Esophagus muscularis mucosa (tissue), 4 donors: ENCODE results near the gene TULP3. TPM values are rescaled to one million over a fixed set of nuclear protein-coding genes. Genes with fewer than 3 reads are reported as not detected.

Experiments
- DNase-seq: peaks from one replicate; pipeline ENCODE4 v3.0.0-alpha.2; 2017; ENCODE audit errors: extremely low spot score
- H3K27ac ChIP-seq, 4 donors: fragments of 200-600 bp; sonication (generic); replicated peaks in 1 of 4; 1 replicate in 3 of 4; 2 replicates in 1 of 4; pipeline ENCODE4 v1.5.1; 2016 to 2019; ENCODE audit warnings: mild to moderate bottlenecking in 1 of 4
- H3K27me3 ChIP-seq, 4 donors: fragments of 200-600 bp; sonication (generic); one replicate each; pipeline versions ENCODE4 v1.5.1 to v1.6.0; 2016 to 2019
- H3K36me3 ChIP-seq, 4 donors: fragments of 200-600 bp; sonication (generic); one replicate each; pipeline ENCODE4 v1.5.1; 2016 to 2019
- H3K4me1 ChIP-seq, 4 donors: fragments of 200-600 bp; sonication (generic); one replicate each; pipeline ENCODE4 v1.5.1; 2016 to 2019
- H3K4me3 ChIP-seq, 4 donors: fragments of 200-600 bp; sonication (generic); 1 replicate in 2 of 4; 2 replicates in 2 of 4; pipeline ENCODE4 v1.5.1; 2016 to 2019; ENCODE audit warnings: mild to moderate bottlenecking in 4 of 4, moderate library complexity in 1 of 4
- H3K9me3 ChIP-seq, 4 donors: fragments of 200-600 bp; sonication (generic); 1 replicate in 3 of 4; 2 replicates in 1 of 4; pipeline ENCODE4 v1.5.1; 2016 to 2019
- EP300 ChIP-seq: sonication (generic); formaldehyde crosslinking; IDR thresholded peaks from one replicate; pipeline ENCODE4 v1.6.1; 2017; ENCODE audit warnings: antibody characterized with exemption
- POLR2A ChIP-seq: fragments of 450-650 bp; IDR thresholded peaks from one replicate; pipeline ENCODE4 v1.6.1; 2017; ENCODE audit warnings: antibody characterized with exemption, moderate library complexity, mild to moderate bottlenecking, low read depth
- POLR2AphosphoS5 ChIP-seq, 2 donors: sonication (generic); formaldehyde crosslinking; IDR thresholded peaks; one replicate each; pipeline ENCODE4 v1.6.1; 2017; ENCODE audit warnings: antibody characterized with exemption in 2 of 2
- WGBS: methylation state at CpG from one replicate; pipeline ENCODE4 v1.1.5; 2018; 5-methylcytosine and 5-hydroxymethylcytosine counted together
- intact Hi-C: fragments of 100-400 bp; cut with DNase I; formaldehyde crosslinking; loops from one replicate; pipeline ENCODE4 v1.15.1; 2023
- total RNA-seq, 4 donors: library from RNA; depleted of rRNA; stranded (reverse); fragments of >200 nt; gene quantifications; one replicate each; pipeline versions ENCODE4 v1.1.0 to v1.2.1, GENCODE V29; 2016
- TF ChIP-seq, protein P1 (sequence below), 3 experiments: fragments of 200-600 bp in 2 of 3; fragments of 450-650 bp in 1 of 3; sonication (generic) in 2 of 3; IDR thresholded peaks; one replicate each; pipeline ENCODE4 v1.5.1; 2017 to 2019; ENCODE audit warnings: antibody characterized with exemption in 3 of 3, mild to moderate bottlenecking in 2 of 3, moderate library complexity in 1 of 3

TULP3 gene
- total RNA-seq, 4 donors from 2014 or later, result 19.1 to 35.7 (median 27.4) TPM

DNA sequence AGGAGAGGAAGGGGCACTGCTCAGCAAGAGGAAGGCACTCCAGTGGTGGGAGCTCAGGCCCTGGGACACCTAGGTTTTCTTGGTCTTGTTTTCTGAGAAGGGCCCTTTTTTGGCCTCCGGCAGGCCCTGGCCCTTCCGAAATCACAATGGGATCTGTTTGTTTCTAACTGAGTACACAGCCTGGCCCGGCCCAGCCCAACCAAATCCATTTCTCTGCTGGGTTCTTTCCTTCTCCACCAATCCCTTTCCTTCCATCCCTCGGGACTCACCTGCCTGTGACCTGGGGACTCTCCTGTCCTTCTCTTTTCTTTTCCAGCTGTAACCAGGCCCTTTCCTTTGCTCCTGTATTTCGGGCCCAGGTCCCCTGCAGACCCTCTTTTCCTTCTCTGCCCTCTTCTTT is 87.1 kb downstream of the TULP3 start:
- no peak for TF ChIP-seq POLR2AphosphoS5 (IDR thresholded peaks at IDR 0.05)
- TF ChIP-seq, protein P1, sequence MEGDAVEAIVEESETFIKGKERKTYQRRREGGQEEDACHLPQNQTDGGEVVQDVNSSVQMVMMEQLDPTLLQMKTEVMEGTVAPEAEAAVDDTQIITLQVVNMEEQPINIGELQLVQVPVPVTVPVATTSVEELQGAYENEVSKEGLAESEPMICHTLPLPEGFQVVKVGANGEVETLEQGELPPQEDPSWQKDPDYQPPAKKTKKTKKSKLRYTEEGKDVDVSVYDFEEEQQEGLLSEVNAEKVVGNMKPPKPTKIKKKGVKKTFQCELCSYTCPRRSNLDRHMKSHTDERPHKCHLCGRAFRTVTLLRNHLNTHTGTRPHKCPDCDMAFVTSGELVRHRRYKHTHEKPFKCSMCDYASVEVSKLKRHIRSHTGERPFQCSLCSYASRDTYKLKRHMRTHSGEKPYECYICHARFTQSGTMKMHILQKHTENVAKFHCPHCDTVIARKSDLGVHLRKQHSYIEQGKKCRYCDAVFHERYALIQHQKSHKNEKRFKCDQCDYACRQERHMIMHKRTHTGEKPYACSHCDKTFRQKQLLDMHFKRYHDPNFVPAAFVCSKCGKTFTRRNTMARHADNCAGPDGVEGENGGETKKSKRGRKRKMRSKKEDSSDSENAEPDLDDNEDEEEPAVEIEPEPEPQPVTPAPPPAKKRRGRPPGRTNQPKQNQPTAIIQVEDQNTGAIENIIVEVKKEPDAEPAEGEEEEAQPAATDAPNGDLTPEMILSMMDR (IDR thresholded peaks at IDR 0.05), result no peak
- 90% methylated on average over 5 of the region's 5 CpGs for WGBS
- H3K4me3 ChIP-seq, result no peak overlapping the region
- peaks cover 3 to 8% (median 6%) of the 10 kb centered on the region in 4 donors for H3K4me1 ChIP-seq
- no peaks in the 10 kb centered on the region for H3K27me3 ChIP-seq
- intact Hi-C loops, result no loop called here
- H3K9me3 ChIP-seq, result no peaks in the 10 kb centered on the region
- no peak for DNase-seq
- H3K27ac ChIP-seq, result no peak overlapping the region
- H3K36me3 ChIP-seq, result peaks cover 0 to 16% (median 7%) of the 10 kb centered on the region in 4 donors

DNA sequence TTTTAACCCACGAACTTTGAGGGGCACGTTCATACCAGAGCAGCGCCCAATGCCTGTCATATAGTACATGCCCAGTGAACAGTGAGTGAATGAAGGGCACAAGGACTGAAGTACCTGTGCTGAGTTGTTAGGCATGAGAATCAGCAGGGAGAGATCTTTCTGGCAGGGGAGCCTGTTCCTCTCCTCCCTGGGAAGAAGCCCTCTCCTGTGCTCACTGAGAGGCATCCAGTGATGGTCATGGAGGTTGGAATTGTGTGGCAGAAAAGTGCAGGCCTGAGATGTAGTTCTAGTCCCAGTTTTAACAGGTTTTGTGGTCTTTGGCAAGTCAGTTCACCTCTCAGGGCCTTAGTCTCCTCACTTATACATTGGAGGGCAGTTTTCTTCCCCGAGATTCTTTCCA is 89.1 kb downstream of the TULP3 start:
- no peak for TF ChIP-seq EP300
- TF ChIP-seq POLR2AphosphoS5 (IDR thresholded peaks at IDR 0.05), result no peak
- TF ChIP-seq, protein P1 (IDR thresholded peaks at IDR 0.05), result no peak
- TF ChIP-seq POLR2A, result no peak
- WGBS, result 95% methylated on average over 4 of the region's 4 CpGs
- Histone ChIP-seq H3K9me3 (no peaks in the 10 kb centered on the region), H3K4me1 (peaks cover 0 to 8% (median under 1%) of the 10 kb centered on the region in 4 donors), H3K27me3 (no peaks in the 10 kb centered on the region), H3K4me3 (no peak overlapping the region), H3K36me3 (peaks cover 0 to 16% (median 7%) of the 10 kb centered on the region in 4 donors), H3K27ac (no peak overlapping the region)
- no peak for DNase-seq
- intact Hi-C loops, result no loop called here

DNA sequence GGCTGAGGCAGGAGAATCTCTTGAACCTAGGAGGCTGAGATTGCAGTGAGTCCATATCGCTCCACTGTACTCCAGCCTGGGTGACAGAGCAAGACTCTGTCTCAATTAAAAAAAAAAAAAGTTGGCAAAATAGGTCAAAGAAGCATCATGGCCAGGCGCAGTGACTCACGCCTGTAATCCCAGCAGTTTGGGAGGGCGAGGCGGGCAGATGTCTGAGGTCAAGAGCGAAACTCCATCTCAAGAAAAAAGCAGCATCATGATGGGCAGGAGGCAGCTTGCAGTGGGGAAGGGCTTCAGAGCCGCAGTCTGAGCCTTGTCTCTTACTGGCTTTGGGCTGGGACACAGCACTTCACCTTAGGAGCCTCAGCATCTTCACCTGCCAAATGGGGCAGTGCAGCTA is 89.9 kb downstream of the TULP3 start:
- Histone ChIP-seq H3K4me3 (no peak overlapping the region), H3K4me1 (peaks cover 0 to 8% (median 0%) of the 10 kb centered on the region in 4 donors), H3K27me3 (no peaks in the 10 kb centered on the region), H3K36me3 (peaks cover 0 to 16% (median 7%) of the 10 kb centered on the region in 4 donors), H3K27ac (no peak overlapping the region), H3K9me3 (no peaks in the 10 kb centered on the region)
- 82% methylated on average over 7 of the region's 7 CpGs for WGBS
- no peak for TF ChIP-seq POLR2AphosphoS5 (IDR thresholded peaks at IDR 0.05)
- no peak for TF ChIP-seq POLR2A
- no peak for TF ChIP-seq EP300
- TF ChIP-seq, protein P1 (IDR thresholded peaks at IDR 0.05), result no peak
- intact Hi-C loops, result no loop called here
- no peak for DNase-seq

DNA sequence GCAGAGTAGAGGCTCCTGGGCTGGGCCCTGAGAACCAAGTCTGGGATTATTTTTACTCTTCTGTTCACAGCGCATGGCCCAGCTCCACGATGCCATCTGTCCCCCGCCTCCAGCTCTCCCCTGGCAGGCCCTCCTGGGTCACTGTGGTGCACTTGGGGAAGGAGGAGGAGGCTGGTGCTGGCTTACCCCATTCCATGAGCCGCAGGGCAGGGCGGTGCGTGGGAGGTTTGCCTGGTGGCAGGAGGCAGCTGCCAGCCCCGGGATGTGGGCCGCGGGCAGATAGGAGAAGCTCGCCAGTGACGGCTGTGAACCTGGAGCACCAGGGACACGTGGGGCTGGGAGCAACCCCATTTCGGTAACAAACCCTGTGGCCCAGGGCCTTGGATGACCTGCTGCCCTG is 91.7 kb downstream of the TULP3 start:
- H3K36me3 ChIP-seq, result peaks cover 0 to 16% (median 7%) of the 10 kb centered on the region in 4 donors
- H3K4me3 ChIP-seq, result no peak overlapping the region
- no peaks in the 10 kb centered on the region for H3K27me3 ChIP-seq
- no peak for TF ChIP-seq EP300
- no peak for TF ChIP-seq POLR2A
- TF ChIP-seq, protein P1 (IDR thresholded peaks at IDR 0.05), result no peak
- no peak for TF ChIP-seq POLR2AphosphoS5 (IDR thresholded peaks at IDR 0.05)
- no peak for DNase-seq
- no peaks in the 10 kb centered on the region for H3K9me3 ChIP-seq
- intact Hi-C loops, result no loop called here
- 95% methylated on average over 9 of the region's 13 CpGs for WGBS
- H3K4me1 ChIP-seq, result peaks cover 0 to 2% (median 0%) of the 10 kb centered on the region in 4 donors
- no peak overlapping the region for H3K27ac ChIP-seq

DNA sequence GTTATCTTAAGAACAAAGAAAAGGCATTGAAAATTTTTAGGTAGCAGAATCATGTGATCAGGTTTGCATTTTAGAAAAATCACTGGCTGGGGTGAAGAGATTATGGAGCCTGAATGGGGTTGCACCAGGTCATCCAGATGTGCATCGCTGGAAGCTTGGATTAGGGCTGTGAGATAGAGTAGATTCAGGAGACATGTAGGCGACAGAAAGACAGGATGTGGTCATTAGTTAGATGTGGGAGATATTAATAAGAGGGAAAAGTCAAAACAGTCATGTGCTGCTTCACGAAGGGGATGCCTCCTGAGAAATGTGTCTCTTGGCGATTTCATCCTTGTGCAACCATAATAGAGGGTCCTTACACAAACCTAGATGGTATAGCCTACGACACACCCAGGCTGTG is 93.6 kb downstream of the TULP3 start:
- no peak overlapping the region for H3K4me3 ChIP-seq
- H3K27me3 ChIP-seq, result no peaks in the 10 kb centered on the region
- peaks cover 0 to 14% (median 3%) of the 10 kb centered on the region in 4 donors for H3K36me3 ChIP-seq
- intact Hi-C loops, result no loop called here
- no peak overlapping the region for H3K27ac ChIP-seq
- TF ChIP-seq POLR2A (no peak), POLR2AphosphoS5 (IDR thresholded peaks at IDR 0.05) (no peak), EP300 (no peak)
- TF ChIP-seq, protein P1 (IDR thresholded peaks at IDR 0.05), result no peak
- H3K9me3 ChIP-seq, result peaks cover 0 to under 1% (median 0%) of the 10 kb centered on the region in 4 donors
- 76% methylated on average over 5 of the region's 5 CpGs for WGBS
- peaks cover 0 to 2% (median 0%) of the 10 kb centered on the region in 4 donors for H3K4me1 ChIP-seq
- DNase-seq, result no peak
